Liver (tissue), 9 donors: ENCODE results near the gene ABCC3. TPM values are rescaled to one million over a fixed set of nuclear protein-coding genes. Genes with fewer than 3 reads are reported as not detected.
A peak's percentile ranks its signal among the peaks of the same experiment; 100 is the strongest.

Experiments
- DNase-seq: peaks from one replicate; pipeline ENCODE4 v3.0.0-alpha.2; 2017; ENCODE audit warnings: low spot score
- H3K27ac ChIP-seq, 2 donors: one replicate each; pipeline ENCODE4 v1.7.0; 2013; ENCODE audit warnings: inconsistent platforms in 2 of 2, low read length in 2 of 2, control low read depth in 1 of 2, low read depth in 1 of 2, mild to moderate bottlenecking in 1 of 2
- H3K27me3 ChIP-seq, 4 donors: one replicate each; pipeline versions ENCODE4 v1.6.1 to v1.7.0; 2013; ENCODE audit warnings: low read length in 3 of 4, inconsistent platforms in 1 of 4, mild to moderate bottlenecking in 1 of 4, moderate library complexity in 1 of 4; ENCODE audit not compliant: control insufficient read depth in 4 of 4, insufficient read depth in 4 of 4
- H3K36me3 ChIP-seq, 4 donors: one replicate each; pipeline versions ENCODE4 v1.6.1 to v1.7.0; 2013; ENCODE audit warnings: low read length in 3 of 4, mild to moderate bottlenecking in 3 of 4, low read depth in 1 of 4, moderate library complexity in 1 of 4; ENCODE audit not compliant: control insufficient read depth in 4 of 4, insufficient read depth in 3 of 4
- H3K4me1 ChIP-seq, 4 donors: one replicate each; pipeline versions ENCODE4 v1.6.1 to v1.7.0; 2013; ENCODE audit warnings: low read length in 3 of 4, mild to moderate bottlenecking in 3 of 4, moderate library complexity in 1 of 4; ENCODE audit not compliant: control insufficient read depth in 4 of 4, insufficient read depth in 4 of 4
- H3K4me3 ChIP-seq, 3 donors: one replicate each; pipeline versions ENCODE4 v1.6.1 to v1.7.0; 2013; ENCODE audit warnings: low read length in 3 of 3, control low read depth in 1 of 3, low read depth in 1 of 3, mild to moderate bottlenecking in 1 of 3
- H3K9ac ChIP-seq, 2 donors: one replicate each; pipeline ENCODE4 v1.7.0; 2013; ENCODE audit warnings: low read length in 2 of 2, mild to moderate bottlenecking in 2 of 2, moderate library complexity in 2 of 2, control low read depth in 1 of 2, low read depth in 1 of 2
- H3K9me3 ChIP-seq, 4 donors: one replicate each; pipeline versions ENCODE4 v1.6.1 to v1.7.0; 2013; ENCODE audit warnings: low read length in 3 of 4; ENCODE audit not compliant: control insufficient read depth in 4 of 4
- EGR1 ChIP-seq, 2 donors: IDR thresholded peaks; 2 replicates each; pipeline ENCODE4 v1.6.1; 2016 to 2018; ENCODE audit warnings: antibody characterized with exemption in 2 of 2, low read depth in 2 of 2
- FOXA2 ChIP-seq: IDR thresholded peaks from 2 replicates; pipeline ENCODE4 v1.6.1; 2016; ENCODE audit warnings: antibody characterized with exemption
- HNF4A ChIP-seq, 2 donors: conservative IDR thresholded peaks; 2 replicates each; pipeline ENCODE4 v1.6.1; 2016; ENCODE audit warnings: antibody characterized with exemption in 2 of 2, mild to moderate bottlenecking in 2 of 2
- HNF4G ChIP-seq: IDR thresholded peaks from 2 replicates; pipeline ENCODE4 v1.6.1; 2016; ENCODE audit warnings: antibody characterized with exemption
- JUND ChIP-seq, 2 donors: IDR thresholded peaks; 2 replicates each; pipeline ENCODE4 v1.6.1; 2016; ENCODE audit warnings: antibody characterized with exemption in 2 of 2
- NR2F2 ChIP-seq: IDR thresholded peaks from 2 replicates; pipeline ENCODE4 v1.6.1; 2016; ENCODE audit warnings: antibody characterized with exemption
- RAD21 ChIP-seq, 2 donors: IDR thresholded peaks; 2 replicates each; pipeline ENCODE4 v1.6.1; 2016; ENCODE audit warnings: antibody characterized with exemption in 2 of 2, mild to moderate bottlenecking in 2 of 2
- RXRA ChIP-seq, 2 donors: IDR thresholded peaks; 2 replicates each; pipeline ENCODE4 v1.6.1; 2017 to 2018; ENCODE audit warnings: antibody characterized with exemption in 2 of 2, mild to moderate bottlenecking in 1 of 2
- SP1 ChIP-seq: IDR thresholded peaks from 2 replicates; pipeline ENCODE4 v1.6.1; 2018; ENCODE audit warnings: antibody characterized with exemption, mild to moderate bottlenecking
- TAF1 ChIP-seq: conservative IDR thresholded peaks from 2 replicates; pipeline ENCODE4 v1.6.1; 2016; ENCODE audit warnings: antibody characterized with exemption, mild to moderate bottlenecking
- YY1 ChIP-seq: IDR thresholded peaks from 2 replicates; pipeline ENCODE4 v1.6.1; 2016; ENCODE audit warnings: antibody characterized with exemption, mild to moderate bottlenecking
- WGBS: extraction: QIAGEN DNeasy Blood & Tissue Kit; methylation state at CpG from one replicate; pipeline ENCODE4 v1.1.7; 2013; 5-methylcytosine and 5-hydroxymethylcytosine counted together
- polyA plus RNA-seq, 2 donors: library from polyadenylated mRNA; stranded (reverse) in 1 of 2; unstranded in 1 of 2; fragments of 200-250 nt in 1 of 2; fragments of >200 nt in 1 of 2; fragmentation: Nextera tagmentation in 1 of 2; extraction: Ambion mirVana in 1 of 2; gene quantifications; one replicate each; pipeline versions ENCODE4 v1.2.1 to v1.2.3, GENCODE V29; 2013 to 2015
- total RNA-seq, 2 donors: library from RNA; depleted of rRNA; stranded (reverse); fragments of >200 nt; gene quantifications; one replicate each; pipeline ENCODE4 v1.2.3, GENCODE V29; 2014
- TF ChIP-seq, protein P1 (sequence below): fragments of 150-350 bp; IDR thresholded peaks from 2 replicates; pipeline ENCODE4 v1.5.1; 2017; ENCODE audit warnings: improper control_type of control experiment, low read depth, low read length; ENCODE audit not compliant: missing input control
- TF ChIP-seq, protein P2 (sequence below): IDR thresholded peaks from 2 replicates; pipeline ENCODE4 v1.6.1; 2016; ENCODE audit warnings: antibody characterized with exemption, mild to moderate bottlenecking
- TF ChIP-seq, protein P3 (sequence below): IDR thresholded peaks from 2 replicates; pipeline ENCODE4 v1.6.1; 2016; ENCODE audit warnings: antibody characterized with exemption
- TF ChIP-seq, protein P4 (sequence below): IDR thresholded peaks from 2 replicates; pipeline ENCODE4 v1.6.1; 2016; ENCODE audit warnings: antibody characterized with exemption
- TF ChIP-seq, protein P5 (sequence below): IDR thresholded peaks from 2 replicates; pipeline ENCODE4 v1.6.1; 2016; ENCODE audit warnings: antibody characterized with exemption
- donor health status: healthy.
- donor health status: healthy.
- donor health status: healthy.
- donor health status: healthy.
- donor health status: healthy.

The ABCC3 gene
- total and polyA plus RNA-seq, 4 donors: 10.5 to 197 (median 80.5) TPM

DNA sequence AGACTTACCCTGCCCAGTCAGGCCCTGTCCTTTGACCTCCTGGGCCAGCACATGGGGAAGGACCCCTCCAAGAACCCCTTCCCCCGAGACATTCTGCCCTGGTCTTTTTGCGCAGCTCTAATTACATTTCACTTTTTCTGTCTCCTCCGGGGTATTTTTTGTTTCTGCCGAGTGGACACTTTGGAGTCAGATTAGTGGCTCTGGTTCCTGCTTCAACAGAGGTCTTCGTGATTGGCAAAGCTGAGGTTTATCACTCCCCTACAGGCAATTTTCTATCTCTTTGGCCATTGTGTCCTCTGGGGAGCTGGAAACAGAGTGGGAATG lies 49.6 kb downstream of the ABCC3 start:
- DNase-seq: no peak
- H3K27me3 ChIP-seq: no peaks in the 10 kb centered on the region
- TF ChIP-seq HNF4G (no peak), YY1 (no peak), RXRA (IDR thresholded peaks at IDR 0.05) (no peak), EGR1 (IDR thresholded peaks at IDR 0.05; ENCODE audit: low read depth in 2 of 2) (no peak), NR2F2 (no peak), FOXA2 (no peak), TAF1 (no peak), JUND (IDR thresholded peaks at IDR 0.05) (no peak)
- TF ChIP-seq, protein P1, sequence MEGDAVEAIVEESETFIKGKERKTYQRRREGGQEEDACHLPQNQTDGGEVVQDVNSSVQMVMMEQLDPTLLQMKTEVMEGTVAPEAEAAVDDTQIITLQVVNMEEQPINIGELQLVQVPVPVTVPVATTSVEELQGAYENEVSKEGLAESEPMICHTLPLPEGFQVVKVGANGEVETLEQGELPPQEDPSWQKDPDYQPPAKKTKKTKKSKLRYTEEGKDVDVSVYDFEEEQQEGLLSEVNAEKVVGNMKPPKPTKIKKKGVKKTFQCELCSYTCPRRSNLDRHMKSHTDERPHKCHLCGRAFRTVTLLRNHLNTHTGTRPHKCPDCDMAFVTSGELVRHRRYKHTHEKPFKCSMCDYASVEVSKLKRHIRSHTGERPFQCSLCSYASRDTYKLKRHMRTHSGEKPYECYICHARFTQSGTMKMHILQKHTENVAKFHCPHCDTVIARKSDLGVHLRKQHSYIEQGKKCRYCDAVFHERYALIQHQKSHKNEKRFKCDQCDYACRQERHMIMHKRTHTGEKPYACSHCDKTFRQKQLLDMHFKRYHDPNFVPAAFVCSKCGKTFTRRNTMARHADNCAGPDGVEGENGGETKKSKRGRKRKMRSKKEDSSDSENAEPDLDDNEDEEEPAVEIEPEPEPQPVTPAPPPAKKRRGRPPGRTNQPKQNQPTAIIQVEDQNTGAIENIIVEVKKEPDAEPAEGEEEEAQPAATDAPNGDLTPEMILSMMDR: no peak
- TF ChIP-seq, protein P2, sequence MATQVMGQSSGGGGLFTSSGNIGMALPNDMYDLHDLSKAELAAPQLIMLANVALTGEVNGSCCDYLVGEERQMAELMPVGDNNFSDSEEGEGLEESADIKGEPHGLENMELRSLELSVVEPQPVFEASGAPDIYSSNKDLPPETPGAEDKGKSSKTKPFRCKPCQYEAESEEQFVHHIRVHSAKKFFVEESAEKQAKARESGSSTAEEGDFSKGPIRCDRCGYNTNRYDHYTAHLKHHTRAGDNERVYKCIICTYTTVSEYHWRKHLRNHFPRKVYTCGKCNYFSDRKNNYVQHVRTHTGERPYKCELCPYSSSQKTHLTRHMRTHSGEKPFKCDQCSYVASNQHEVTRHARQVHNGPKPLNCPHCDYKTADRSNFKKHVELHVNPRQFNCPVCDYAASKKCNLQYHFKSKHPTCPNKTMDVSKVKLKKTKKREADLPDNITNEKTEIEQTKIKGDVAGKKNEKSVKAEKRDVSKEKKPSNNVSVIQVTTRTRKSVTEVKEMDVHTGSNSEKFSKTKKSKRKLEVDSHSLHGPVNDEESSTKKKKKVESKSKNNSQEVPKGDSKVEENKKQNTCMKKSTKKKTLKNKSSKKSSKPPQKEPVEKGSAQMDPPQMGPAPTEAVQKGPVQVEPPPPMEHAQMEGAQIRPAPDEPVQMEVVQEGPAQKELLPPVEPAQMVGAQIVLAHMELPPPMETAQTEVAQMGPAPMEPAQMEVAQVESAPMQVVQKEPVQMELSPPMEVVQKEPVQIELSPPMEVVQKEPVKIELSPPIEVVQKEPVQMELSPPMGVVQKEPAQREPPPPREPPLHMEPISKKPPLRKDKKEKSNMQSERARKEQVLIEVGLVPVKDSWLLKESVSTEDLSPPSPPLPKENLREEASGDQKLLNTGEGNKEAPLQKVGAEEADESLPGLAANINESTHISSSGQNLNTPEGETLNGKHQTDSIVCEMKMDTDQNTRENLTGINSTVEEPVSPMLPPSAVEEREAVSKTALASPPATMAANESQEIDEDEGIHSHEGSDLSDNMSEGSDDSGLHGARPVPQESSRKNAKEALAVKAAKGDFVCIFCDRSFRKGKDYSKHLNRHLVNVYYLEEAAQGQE: no peak
- TF ChIP-seq, protein P3, sequence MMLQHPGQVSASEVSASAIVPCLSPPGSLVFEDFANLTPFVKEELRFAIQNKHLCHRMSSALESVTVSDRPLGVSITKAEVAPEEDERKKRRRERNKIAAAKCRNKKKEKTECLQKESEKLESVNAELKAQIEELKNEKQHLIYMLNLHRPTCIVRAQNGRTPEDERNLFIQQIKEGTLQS: no peak
- TF ChIP-seq, protein P4, sequence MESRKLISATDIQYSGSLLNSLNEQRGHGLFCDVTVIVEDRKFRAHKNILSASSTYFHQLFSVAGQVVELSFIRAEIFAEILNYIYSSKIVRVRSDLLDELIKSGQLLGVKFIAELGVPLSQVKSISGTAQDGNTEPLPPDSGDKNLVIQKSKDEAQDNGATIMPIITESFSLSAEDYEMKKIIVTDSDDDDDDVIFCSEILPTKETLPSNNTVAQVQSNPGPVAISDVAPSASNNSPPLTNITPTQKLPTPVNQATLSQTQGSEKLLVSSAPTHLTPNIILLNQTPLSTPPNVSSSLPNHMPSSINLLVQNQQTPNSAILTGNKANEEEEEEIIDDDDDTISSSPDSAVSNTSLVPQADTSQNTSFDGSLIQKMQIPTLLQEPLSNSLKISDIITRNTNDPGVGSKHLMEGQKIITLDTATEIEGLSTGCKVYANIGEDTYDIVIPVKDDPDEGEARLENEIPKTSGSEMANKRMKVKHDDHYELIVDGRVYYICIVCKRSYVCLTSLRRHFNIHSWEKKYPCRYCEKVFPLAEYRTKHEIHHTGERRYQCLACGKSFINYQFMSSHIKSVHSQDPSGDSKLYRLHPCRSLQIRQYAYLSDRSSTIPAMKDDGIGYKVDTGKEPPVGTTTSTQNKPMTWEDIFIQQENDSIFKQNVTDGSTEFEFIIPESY: no peak
- H3K9me3 ChIP-seq: no peaks in the 10 kb centered on the region
- WGBS: 52% methylated on average over 5 of the region's 5 CpGs
- H3K4me3 ChIP-seq: peak overlapping the region in 1 of 3 donors; percentile 7
- H3K36me3 ChIP-seq: peaks cover 0 to 10% (median 3%) of the 10 kb centered on the region in 4 donors
- H3K27ac ChIP-seq: peak overlapping the region; percentile 85 to 94
- peak overlapping the region; percentile 9 to 26 for H3K9ac ChIP-seq
- peaks cover 29 to 64% (median 51%) of the 10 kb centered on the region in 4 donors for H3K4me1 ChIP-seq

DNA sequence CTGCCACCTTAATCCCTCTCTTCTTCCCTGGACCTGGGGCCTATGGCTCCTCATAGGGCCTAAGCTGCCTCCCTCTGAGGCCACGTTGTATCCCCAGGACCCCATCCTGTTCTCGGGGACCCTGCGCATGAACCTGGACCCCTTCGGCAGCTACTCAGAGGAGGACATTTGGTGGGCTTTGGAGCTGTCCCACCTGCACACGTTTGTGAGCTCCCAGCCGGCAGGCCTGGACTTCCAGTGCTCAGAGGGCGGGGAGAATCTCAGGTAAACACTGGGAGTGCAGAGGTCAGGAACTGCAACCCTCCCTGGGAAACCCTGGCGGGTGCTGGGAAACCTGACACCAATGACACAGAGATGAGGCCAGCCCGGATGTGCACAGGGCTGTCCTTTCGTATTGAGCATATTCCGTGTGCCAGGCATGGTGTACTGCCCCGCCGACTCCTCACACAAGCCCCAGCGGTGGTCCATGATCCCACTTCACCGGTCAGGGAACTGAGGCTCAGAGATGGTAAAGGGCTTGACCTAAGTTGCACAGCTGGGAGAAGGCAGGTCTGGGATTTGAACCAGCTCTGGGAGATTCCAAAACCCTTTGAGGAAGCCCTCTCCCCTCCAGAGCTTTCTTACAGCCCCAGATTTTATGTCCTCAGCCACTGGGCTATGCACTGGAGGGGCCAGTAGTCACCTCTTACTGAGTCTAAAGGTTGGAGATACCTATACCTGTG lies 50.1 kb downstream of the ABCC3 start:
- Histone ChIP-seq H3K9ac (peak overlapping the region; percentile 9 to 33), H3K36me3 (peaks cover 0 to 9% (median 1%) of the 10 kb centered on the region in 4 donors), H3K27ac (peak overlapping the region; percentile 85 to 94), H3K4me1 (peaks cover 32 to 66% (median 56%) of the 10 kb centered on the region in 4 donors), H3K4me3 (peak overlapping the region in 2 of 3 donors; percentile 7 to 12), H3K9me3 (no peaks in the 10 kb centered on the region), H3K27me3 (no peaks in the 10 kb centered on the region)
- 28% methylated on average over 15 of the region's 15 CpGs for WGBS
- DNase-seq: peak; percentile 64
- TF ChIP-seq JUND (IDR thresholded peaks at IDR 0.05) (peak; percentile 59 to 84), TAF1 (no peak), YY1 (no peak), RAD21 (IDR thresholded peaks at IDR 0.05) (peak; percentile 36 to 57), EGR1 (IDR thresholded peaks at IDR 0.05; ENCODE audit: low read depth in 2 of 2) (no peak), SP1 (peak; percentile 88), HNF4A (conservative IDR thresholded peaks at IDR 0.05) (peak; percentile 82 to 90), NR2F2 (peak; percentile 91)
- TF ChIP-seq, protein P1: no peak
- TF ChIP-seq, protein P2: peak; percentile 82
- TF ChIP-seq, protein P5, sequence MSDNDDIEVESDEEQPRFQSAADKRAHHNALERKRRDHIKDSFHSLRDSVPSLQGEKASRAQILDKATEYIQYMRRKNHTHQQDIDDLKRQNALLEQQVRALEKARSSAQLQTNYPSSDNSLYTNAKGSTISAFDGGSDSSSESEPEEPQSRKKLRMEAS: peak; percentile 67
- TF ChIP-seq, protein P3: peak; percentile 43
